ENCODE data around the gene COQ3. TPM values are rescaled to one million over a fixed set of nuclear protein-coding genes. Genes with fewer than 3 reads are reported as not detected.
"Not testable (repeated sequence)": the region's sequence is repeated elsewhere in the genome, so short reads cannot be mapped to it uniquely, and the experiment has no call there.

The COQ3 gene
- total RNA-seq, 6 donors from 2014 or later, result 0.55 to 5.4 (median 3.2) TPM

DNA sequence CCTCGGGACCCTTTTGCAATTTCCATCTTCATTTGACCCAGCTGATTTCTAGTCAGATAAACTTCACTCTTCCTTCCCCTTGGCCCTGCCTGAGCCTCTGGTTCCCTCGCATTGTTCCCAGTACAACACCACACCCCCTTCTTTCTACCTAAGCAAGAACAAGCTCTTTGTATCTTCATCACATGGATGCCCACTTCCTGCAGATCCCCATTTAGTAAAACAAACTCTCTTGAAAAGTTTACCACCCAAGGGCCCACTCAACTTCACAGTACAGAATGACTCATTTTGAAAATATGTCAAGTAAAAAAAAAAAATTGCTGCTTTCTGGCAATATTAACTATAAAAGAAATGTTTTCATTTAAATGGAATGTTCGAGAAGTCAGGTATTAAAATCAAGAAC lies 49.7 kb downstream of the COQ3 start:
- WGBS, 2 donors, result 20 to 40% methylated on average over 3 of the region's 3 CpGs
- ATAC-seq (ENCODE audit: low FRiP score in 2 of 2), result peak in 1 of 2 donors; percentile 39

DNA sequence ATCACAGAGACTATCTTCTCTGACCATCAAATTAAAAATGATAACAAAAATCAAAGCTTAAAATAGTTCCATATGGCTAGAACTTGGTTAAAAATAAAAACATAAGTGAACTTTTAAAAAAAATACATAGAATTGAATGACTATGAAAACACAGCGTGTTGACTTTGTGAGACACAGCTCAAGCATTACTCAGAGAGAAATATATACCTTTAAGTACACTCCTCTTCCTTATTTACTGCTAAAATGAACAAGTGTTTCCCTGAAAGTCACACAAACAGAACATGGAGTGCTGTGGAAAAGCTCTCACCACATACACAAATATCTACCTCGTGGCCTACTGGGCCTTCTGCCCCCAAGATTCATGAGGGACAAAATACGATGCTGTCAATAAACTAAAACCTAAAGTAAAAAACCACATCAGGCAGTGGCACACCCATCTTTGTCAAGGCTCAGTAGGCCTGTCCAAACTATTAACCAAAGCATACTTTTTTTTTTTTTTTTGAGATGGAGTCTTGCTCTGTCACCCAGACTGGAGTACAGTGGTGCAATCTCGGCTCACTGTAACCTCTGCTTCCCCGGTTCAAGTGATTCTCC lies 52.0 kb downstream of the COQ3 start:
- H3K27ac ChIP-seq, result no peak overlapping the region
- DNase-seq (no peak), ATAC-seq (ENCODE audit: low FRiP score in 2 of 2) (no peak)
- H3K4me3 ChIP-seq, result no peak overlapping the region
- no peaks in the 10 kb centered on the region for H3K9me3 ChIP-seq
- no peaks in the 10 kb centered on the region for H3K27me3 ChIP-seq
- WGBS, 2 donors, result 79 to 93% methylated on average over 5 of the region's 5 CpGs
- H3K36me3 ChIP-seq, result no peaks in the 10 kb centered on the region
- H3K4me1 ChIP-seq, result no peaks in the 10 kb centered on the region
- TF ChIP-seq CTCF (IDR thresholded peaks at IDR 0.05) (no peak), POLR2AphosphoS5 (IDR thresholded peaks at IDR 0.05) (no peak), EP300 (IDR thresholded peaks at IDR 0.05) (no peak), POLR2A (IDR thresholded peaks at IDR 0.05) (no peak)

More for the DNA sequence above, 49.7 kb downstream of the COQ3 start:
- H3K4me1 ChIP-seq, result peaks cover 4 to 5% (median 5%) of the 10 kb centered on the region in 4 donors
- TF ChIP-seq EP300 (IDR thresholded peaks at IDR 0.05) (no peak), POLR2AphosphoS5 (IDR thresholded peaks at IDR 0.05) (no peak), POLR2A (IDR thresholded peaks at IDR 0.05) (no peak), CTCF (IDR thresholded peaks at IDR 0.05) (no peak)
- no peaks in the 10 kb centered on the region for H3K9me3 ChIP-seq
- peaks cover 0 to 6% (median 0%) of the 10 kb centered on the region in 4 donors for H3K27me3 ChIP-seq
- H3K27ac ChIP-seq, result no peak overlapping the region
- no peak for DNase-seq
- H3K4me3 ChIP-seq, result no peak overlapping the region
- no peaks in the 10 kb centered on the region for H3K36me3 ChIP-seq

GRCh38 chr6:99338188-99338587 lies 55.8 kb downstream of the COQ3 start:
- no peak for TF ChIP-seq EP300 (IDR thresholded peaks at IDR 0.05)
- no peak for TF ChIP-seq POLR2A (IDR thresholded peaks at IDR 0.05)
- no peak for TF ChIP-seq CTCF (IDR thresholded peaks at IDR 0.05)
- no peak for TF ChIP-seq POLR2AphosphoS5 (IDR thresholded peaks at IDR 0.05)
- H3K27me3 ChIP-seq, result no peaks in the 10 kb centered on the region
- no peaks in the 10 kb centered on the region for H3K9me3 ChIP-seq
- 78 to 81% methylated on average over 2 of the region's 2 CpGs for WGBS, 2 donors
- DNase-seq (no peak), ATAC-seq (ENCODE audit: low FRiP score in 2 of 2) (no peak)
- no peak overlapping the region for H3K27ac ChIP-seq
- no peak overlapping the region for H3K4me3 ChIP-seq
- no peaks in the 10 kb centered on the region for H3K36me3 ChIP-seq
- no peaks in the 10 kb centered on the region for H3K4me1 ChIP-seq

- not testable (repeated sequence) for ATAC-seq (ENCODE audit: low FRiP score in 2 of 2); H3K27me3 ChIP-seq; H3K4me3 ChIP-seq; H3K9me3 ChIP-seq; H3K27ac ChIP-seq; H3K4me1 ChIP-seq; H3K36me3 ChIP-seq; DNase-seq
- WGBS, 2 donors, result 72 to 81% methylated on average over 6 of the region's 6 CpGs
Measured at GRCh38 chr6:99335298-99335697, 58.7 kb downstream of the COQ3 start.

GRCh38 chr6:99334526-99335127 lies 59.4 kb downstream of the COQ3 start:
- DNase-seq (peak in 1 of 2 donors; percentile 27), ATAC-seq (ENCODE audit: low FRiP score in 2 of 2) (peak; percentile 36 to 44)
- no peaks in the 10 kb centered on the region for H3K36me3 ChIP-seq
- no peaks in the 10 kb centered on the region for H3K27me3 ChIP-seq
- H3K4me1 ChIP-seq, result peaks cover 0 to 3% (median 0%) of the 10 kb centered on the region in 4 donors
- H3K4me3 ChIP-seq, result no peak overlapping the region
- 32 to 39% methylated on average over 2 of the region's 2 CpGs for WGBS, 2 donors
- no peak overlapping the region for H3K27ac ChIP-seq
- TF ChIP-seq EP300 (IDR thresholded peaks at IDR 0.05), result no peak
- TF ChIP-seq POLR2A (IDR thresholded peaks at IDR 0.05), result no peak
- peak in 3 of 6 experiments; percentile 42 to 46 (median 44) for TF ChIP-seq CTCF (IDR thresholded peaks at IDR 0.05)
- H3K9me3 ChIP-seq, result no peaks in the 10 kb centered on the region
